Limb (tissue), 2 donors: ENCODE measurements around the gene PNMA8C.
"Not testable (repeated sequence)": the region's sequence is repeated elsewhere in the genome, so short reads cannot be mapped to it uniquely, and the experiment has no call there.

Experiments
- DNase-seq, 2 donors: peaks; one replicate each; pipeline ENCODE4 v3.0.0-alpha.2; 2016; ENCODE audit errors: extremely low spot score in 2 of 2

Gene PNMA8C

DNA sequence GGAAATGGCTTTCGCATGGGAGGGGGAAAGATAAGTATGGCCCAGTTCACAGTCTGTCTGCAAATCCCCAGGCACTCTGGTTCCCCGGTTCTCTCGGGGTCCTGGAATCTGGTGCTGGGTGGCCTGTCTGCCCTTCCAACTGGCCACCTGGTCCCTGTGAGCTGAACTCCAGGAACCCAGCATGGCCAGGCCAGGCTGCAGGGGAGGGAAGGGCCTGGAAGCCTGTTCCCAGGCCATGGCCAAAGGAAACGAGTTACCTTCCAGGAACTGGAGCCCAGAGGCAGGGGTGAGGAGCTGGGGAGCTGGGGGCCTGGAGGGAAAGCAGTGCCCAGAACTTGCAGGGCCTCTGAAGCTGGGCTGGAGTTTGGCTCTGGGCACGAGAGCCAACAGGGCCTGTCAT, 19.1 kb upstream of the PNMA8C start:
- DNase-seq: no peak

DNA sequence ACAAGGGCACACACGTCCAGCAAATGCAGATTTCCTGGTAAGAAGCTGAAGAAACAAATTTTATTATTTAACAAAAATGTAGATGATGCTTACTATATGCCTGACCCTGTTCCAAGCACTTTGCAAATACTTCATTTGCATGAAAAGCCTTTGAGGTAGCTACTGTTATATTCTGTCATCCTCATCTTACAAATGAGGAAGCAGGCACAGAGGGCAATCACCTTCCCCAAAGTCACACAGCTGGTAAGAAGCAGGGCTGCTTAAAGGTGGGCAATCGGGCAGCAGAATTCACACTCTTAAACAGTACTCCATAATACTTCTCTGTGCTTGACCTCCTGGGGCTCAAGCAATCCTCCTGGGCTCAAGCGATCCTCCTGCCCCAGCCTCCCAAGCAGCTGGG, 18.3 kb upstream of the PNMA8C start:
- DNase-seq: no peak

DNA sequence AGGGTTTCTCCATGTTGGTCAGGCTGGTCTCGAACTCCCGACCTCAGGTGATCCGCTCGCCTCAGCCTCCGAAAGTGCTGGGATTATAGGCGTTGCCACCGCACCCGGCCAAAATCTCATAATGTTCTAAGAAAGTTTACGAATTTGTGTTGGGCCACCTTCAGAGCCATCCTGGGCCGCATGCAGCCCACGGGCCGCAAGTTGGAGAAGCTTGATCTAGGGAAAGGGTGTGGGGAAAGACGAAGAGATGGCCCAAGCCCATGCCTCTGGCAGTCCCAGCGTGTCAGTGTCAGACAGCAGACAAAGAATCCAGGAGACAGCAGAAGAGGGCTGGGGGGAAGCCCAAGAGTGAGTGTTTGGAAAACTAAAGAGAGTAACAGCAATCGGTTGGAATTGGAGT, 17.3 kb upstream of the PNMA8C start:
- no peak for DNase-seq

DNA sequence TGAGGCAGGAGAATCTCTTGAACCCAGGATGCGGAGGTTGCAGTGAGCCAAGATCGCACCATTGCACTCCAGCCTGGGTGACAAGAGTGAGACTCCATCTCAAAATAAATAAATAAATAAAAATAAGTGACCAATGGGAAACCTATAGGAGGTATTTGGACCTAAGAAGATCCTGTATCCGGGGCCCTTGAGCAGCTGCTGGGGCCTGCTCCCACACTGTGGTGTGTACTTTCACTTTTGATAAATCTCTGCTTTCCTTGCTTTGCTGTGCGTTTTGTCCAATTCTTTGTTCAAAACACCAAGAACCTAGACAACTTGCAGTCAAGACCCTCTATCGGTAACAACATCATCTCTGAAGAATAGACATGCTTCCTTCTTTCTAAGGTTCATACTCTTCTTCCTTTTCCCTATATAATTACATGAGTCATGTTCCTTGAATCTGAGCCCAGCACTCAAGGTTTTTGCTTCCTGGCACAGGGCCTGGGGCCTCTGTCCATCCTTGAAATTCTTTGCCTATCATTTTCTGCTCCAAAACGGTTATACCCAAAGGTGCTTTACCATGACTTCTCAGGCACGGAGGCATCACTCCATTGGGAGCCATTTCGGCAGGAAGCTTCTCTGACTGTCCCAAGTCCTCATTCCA, 14.2 kb upstream of the PNMA8C start:
- DNase-seq: no peak

DNA sequence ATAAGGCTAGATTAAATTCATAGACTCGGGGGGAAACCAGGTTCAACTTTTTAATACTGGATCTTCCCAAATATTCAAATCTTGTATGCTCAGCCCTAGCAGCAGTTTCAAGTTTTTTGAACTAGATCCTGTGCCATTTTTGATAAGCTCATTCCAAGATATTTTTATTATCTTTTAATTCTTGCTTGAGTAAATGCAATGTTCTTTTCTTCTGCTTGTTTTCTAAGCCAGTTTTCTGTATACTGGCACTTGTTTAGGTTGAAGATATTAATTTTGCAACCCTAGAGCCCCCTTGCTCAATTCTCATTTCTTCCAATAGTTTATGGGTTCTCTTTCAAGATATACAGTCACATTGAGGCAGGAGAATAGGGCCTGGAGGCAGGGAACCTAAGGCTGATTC, 13.1 kb upstream of the PNMA8C start:
- no peak for DNase-seq

GRCh38 chr19:46435689-46436088, 7.0 kb upstream of the PNMA8C start:
- DNase-seq: not testable (repeated sequence)

- DNase-seq: no peak
These were observed 6.3 kb upstream of the PNMA8C start for GRCh38 chr19:46435009-46435408.

DNA sequence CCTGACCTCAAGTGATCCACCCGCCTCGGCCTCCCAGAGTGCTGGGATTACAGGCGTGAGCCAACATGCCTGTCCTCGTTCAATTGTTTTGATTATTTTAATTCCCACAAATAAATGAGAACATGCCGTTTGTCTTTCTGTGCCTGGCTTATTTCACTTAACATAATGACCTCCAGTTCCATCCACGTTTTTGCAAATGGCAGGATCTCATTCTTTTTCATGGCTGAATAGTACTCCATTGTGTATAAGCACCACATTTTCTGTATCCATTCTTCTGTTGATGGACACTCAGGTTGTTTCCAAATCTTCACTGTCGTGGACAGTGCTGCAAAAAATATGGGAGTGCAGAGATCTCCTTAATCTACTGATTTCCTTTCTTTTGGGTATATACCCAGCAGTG, 4.7 kb upstream of the PNMA8C start:
- not testable (repeated sequence) for DNase-seq

DNA sequence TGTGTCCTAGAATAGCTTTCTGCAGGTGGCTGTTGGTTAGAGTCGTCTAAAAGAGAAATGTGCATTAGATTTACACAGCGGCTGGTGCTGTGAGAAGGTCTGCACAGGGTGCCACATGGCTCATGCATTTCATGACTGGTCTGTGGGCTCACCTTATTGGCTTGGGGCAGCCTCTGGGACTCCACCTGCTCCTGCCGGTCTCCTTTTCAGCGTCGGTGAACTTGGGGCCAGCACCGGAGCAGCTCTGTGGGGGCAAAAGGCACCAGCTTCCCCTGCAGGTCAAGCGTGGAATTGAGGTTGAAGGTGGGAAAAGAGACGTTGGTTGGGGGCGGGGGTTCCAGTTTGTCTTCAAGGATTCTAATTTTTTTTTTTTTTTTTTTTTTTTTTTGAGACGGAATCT, 3.1 kb upstream of the PNMA8C start:
- DNase-seq: no peak

DNA sequence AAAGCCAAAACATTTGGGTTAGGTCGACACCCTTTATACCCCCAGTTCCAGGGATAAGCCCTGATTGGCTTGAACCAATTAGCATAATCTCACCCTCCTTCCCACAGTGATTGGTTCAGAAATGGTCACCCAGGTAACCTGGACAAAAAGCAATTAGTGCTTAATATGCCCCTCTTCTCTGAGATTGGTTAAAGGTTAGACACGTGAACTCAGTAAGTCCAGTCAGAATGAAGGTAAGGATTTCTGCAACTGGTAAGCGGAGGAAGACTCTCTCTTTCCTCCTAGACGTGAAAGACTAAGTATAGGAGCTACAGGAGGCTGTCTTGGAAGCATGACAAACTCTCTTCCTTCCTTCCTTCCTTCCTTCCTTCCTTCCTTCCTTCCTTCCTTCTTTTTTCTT, 1.3 kb upstream of the PNMA8C start:
- DNase-seq: no peak

GRCh38 chr19:46427518-46428045, 1.2 kb downstream of the PNMA8C start:
- no peak for DNase-seq

DNA sequence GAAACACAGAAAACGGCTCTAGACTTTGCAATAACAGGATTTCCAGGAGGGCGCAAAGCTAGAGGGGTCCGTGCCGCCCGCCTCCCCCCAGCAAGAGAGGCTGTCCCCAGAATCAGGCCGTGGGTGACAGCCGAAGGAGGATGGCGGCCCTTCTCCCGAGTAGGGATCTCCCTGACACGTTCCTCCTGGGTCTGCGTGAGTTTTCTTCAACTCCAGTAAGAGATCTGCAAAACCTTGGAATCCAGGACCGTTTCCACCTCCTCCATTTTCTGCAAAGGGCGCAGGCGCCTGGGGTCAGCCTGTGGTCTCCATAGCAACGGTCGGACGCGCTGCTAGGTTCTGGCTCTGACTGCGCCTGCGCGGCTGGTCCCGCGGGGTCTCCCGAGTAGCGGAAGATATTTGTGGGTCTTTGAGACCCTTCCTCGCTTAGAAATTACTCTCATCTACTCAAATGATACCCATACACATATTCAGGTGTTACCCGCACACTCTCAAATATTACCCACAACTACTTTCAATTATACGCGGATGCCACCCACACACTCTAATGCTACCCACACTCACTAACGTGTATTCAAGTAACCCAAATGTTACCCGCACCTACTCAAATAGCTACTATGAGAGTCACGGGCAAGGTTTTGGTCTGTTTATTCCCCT, 2.1 kb downstream of the PNMA8C start:
- DNase-seq: peak; percentile 91 to 93

DNA sequence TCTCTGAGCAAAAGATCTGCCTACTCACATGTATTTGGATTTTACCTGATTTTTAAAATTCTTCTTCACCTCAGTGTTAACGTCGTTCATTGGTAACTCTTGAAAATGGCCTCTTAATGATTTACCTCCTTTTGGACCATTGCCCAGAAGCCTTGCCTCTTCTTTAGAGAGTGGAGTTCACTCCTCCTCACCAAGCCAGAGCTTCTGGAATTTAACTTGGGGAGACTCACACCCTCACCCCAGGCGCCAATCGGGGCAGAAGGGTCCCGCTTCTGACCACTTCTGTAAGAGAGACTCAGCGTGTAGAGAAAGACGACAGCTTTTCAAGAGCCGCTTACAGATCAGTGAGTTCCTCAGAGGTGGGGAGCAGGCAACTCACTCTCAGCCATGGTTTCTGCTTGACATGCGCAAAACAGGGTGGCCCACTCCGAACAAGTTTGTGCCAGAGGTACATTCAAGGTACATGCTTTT, 2.7 kb downstream of the PNMA8C start:
- DNase-seq: no peak

DNA sequence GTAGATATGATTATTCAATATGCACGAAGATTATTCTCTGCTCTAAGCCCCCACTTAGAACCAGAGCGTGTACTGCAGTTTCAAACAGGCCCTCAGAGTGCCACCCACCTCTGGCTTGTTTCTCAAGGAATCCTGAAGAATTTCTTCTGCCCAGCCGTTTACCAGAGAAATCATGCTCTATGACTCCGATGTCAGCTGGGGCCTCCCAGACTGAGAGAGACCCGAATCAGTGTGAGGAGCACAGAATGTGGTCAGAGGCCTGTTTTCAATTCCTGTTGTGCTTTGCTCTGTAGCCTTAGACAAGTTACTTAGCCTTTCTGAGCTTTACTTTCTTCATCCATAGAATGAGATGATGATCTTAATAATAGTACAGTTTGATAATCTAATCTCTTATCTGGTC, 5.5 kb downstream of the PNMA8C start:
- no peak for DNase-seq

DNA sequence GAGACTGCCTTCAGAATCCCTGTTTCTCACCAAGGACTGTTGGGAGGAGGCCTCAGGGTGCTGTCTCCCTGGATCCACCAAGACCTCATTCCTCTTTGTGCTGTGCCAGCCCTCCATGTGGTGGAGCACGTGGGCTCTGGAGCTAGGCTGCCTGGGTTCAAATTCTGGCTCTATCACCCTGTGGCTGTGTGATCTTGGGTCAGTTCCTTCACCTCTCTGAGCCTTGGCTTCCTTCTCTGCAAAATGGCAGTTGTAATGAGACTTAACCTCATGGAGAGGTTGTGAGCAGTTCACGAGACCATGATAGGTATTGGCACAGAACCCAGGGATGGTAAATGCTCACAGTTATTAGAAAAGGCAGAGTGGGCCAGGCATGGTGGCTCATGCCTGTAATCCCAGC, 6.4 kb downstream of the PNMA8C start:
- no peak for DNase-seq

DNA sequence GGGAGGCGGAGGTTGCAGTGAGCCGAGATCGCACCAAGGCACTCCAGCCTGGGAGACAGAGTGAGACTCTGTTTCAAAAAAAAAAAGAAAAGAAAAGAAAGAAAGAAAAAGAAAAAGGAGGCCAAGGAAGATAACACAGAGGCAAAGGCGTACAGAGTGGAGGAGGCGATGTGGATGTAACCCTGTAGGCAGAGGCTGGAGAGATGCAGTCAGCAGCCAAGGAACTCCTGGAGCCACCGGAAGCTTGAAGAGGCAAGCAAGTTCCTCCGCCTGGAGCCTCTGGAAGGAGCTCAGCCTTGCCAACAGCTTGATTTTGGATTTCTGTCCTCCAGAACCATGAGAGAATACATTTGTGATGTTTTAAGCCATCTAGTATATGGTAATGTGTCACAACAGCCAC, 8.7 kb downstream of the PNMA8C start:
- DNase-seq: no peak

DNA sequence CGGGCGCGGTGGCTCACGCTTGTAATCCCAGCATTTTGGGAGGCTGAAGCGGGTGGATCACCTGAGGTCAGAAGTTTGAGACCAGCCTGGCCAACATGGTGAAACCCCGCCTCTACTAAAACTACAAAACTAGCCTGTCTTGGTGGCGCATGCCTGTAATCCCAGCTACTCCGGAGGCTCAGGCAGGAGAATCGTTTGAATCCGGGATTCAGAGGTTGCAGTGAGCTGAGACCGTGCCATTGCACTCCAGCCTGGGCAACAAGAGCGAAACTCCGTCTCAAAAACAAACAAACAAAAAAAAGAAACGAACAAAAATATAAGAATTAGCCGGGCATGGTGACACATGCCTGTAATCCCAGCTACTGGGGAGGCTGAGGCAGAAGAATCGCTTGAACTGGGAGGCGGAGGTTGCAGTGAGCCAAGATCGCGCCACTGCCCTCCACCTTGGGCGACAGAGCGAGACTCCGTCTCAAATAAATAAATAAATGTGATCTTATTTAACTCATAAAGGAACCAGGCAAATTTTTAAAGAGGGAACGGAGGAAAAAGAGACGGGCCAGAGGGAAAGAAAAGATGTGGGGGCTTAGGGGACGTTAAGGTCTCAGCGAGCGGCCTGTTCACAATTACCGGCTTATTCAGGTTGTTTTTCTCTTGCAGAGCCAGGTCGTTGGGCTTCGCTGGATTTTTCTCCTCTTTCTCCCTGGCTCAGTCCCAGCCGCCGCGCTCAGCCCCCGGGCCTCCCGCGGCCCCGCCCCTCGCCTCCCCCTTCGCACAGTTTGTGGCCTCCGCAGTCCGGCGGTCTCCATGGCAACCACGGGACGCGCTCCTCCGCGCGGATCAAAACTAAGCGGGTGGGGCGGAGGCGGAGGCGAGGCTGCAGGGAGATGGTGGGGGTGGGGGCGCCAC, 12.7 kb downstream of the PNMA8C start:
- peak; percentile 91 to 96 for DNase-seq

GRCh38 chr19:46414899-46415298, 13.8 kb downstream of the PNMA8C start:
- not testable (repeated sequence) for DNase-seq

DNA sequence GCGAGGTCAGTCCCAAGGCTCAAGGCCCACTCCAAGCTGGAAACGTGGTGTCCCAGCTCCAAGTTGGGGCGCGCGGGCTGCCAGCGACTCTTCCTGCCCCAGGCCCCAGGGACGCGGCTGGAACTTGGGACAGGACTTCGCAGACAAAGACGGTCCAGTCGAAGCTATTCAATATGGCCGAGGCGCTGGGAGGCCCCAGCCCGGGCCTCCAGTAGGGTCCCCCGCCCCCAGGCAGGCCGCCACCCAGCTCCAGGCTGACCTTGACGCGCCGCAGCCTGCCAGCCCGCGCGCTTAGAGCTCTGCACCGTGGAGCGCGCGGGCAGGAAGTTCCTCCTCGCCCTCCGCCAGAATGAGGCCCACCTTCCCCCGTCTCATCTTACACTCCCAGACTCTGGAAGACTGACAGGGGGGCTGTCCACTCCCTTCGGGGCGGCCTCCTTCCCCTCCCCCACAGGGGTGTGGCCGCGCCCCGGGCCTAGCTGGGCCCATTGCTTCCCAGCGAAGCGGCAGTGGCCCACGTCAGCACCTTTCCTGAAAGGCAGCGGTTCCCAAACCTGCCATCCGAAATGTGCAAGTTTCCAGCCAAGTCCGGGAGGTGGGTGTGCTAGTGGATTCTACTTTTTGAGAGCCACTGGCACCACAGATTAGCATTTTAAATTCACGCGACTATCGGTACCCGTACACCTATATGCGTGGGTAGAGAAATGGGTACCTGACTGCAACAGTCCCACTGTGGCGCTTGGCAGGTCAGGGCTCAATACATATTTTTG, 15.3 kb downstream of the PNMA8C start, which contains the start of gene CCDC8:
Gene CCDC8 (minus strand): TSS at position 303 of the 770 bp plus-strand sequence. CDS start 754 bp downstream, outside the sequence.
- peak; percentile 96 to 97 for DNase-seq

DNA sequence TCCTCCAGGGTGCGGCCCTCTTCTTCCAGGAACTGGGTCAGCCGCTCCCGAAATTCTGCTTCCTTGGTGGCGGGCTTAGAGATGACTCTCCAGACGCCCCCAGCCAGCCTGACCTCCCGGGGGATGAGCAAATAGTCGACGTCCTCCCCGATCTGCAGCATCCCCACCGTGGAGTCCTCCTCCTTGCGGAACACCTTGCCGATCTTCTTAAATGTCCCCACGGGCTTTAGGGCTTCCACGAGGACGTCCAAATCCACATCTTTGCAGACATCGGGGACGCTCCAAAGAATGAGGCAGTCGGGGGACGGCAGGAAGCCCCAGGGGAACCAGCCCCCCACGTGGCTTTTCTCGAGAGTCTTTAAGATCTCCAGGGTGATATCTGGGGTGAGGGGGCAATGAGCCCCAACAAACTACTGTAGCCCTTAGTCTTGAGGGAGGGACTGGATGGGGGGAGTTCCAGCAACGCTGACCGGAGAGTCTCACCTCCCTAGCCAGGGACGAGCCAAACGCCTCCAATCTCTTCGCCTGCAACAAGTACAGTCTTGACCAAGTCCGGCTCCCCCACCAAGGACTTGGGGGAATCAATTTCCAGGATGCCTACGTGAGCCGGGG, 16.0 kb downstream of the PNMA8C start:
- DNase-seq: no peak
